Upper lobe of left lung (tissue), 6 donors: ENCODE data around the gene RANBP3L. TPM values are rescaled to one million over a fixed set of nuclear protein-coding genes. Genes with fewer than 3 reads are reported as not detected.
"Not testable (repeated sequence)": the region's sequence is repeated elsewhere in the genome, so short reads cannot be mapped to it uniquely, and the experiment has no call there.

Experiments used
- ATAC-seq, 2 donors: fragments of 200-7000 bp; cut with Tn5 transposase; one replicate each; pipeline ENCODE4 v1.9.1; 2022; ENCODE audit warnings: mild to moderate bottlenecking in 2 of 2, moderate library complexity in 2 of 2; ENCODE audit not compliant: low FRiP score in 2 of 2
- DNase-seq, 2 donors: peaks; one replicate each; pipeline ENCODE4 v3.0.0-alpha.2; 2019 to 2020
- H3K27ac ChIP-seq, 4 donors: fragments of 200-600 bp; sonication (generic); one replicate each; pipeline ENCODE4 v1.5.1; 2016 to 2019
- H3K27me3 ChIP-seq, 4 donors: fragments of 200-600 bp; sonication (generic); one replicate each; pipeline ENCODE4 v1.5.1; 2017 to 2019
- H3K36me3 ChIP-seq, 4 donors: fragments of 200-600 bp; sonication (generic); one replicate each; pipeline ENCODE4 v1.5.1; 2016 to 2019
- H3K4me1 ChIP-seq, 4 donors: fragments of 200-600 bp; sonication (generic); one replicate each; pipeline ENCODE4 v1.5.1; 2018 to 2019
- H3K4me3 ChIP-seq, 4 donors: fragments of 200-600 bp; sonication (generic); one replicate each; pipeline ENCODE4 v1.5.1; 2017 to 2019; ENCODE audit warnings: mild to moderate bottlenecking in 2 of 4, moderate library complexity in 1 of 4
- H3K9me3 ChIP-seq, 4 donors: fragments of 200-600 bp; sonication (generic); one replicate each; pipeline ENCODE4 v1.5.1; 2018 to 2019
- CTCF ChIP-seq, 6 experiments: fragments of 450-650 bp in 4 of 6; fragments of 200-600 bp in 2 of 6; sonication (generic) in 2 of 6; IDR thresholded peaks; one replicate each; pipeline ENCODE4 v1.5.1; 2016 to 2019; ENCODE audit warnings: antibody characterized with exemption in 6 of 6
- EP300 ChIP-seq, 4 donors: sonication (generic); formaldehyde crosslinking; IDR thresholded peaks; one replicate each; pipeline ENCODE4 v1.5.1; 2017; ENCODE audit warnings: antibody characterized with exemption in 4 of 4, control low read depth in 2 of 4
- POLR2A ChIP-seq, 4 donors: fragments of 450-650 bp; IDR thresholded peaks; one replicate each; pipeline ENCODE4 v1.5.1; 2016 to 2017; ENCODE audit warnings: antibody characterized with exemption in 4 of 4, mild to moderate bottlenecking in 2 of 4
- POLR2AphosphoS5 ChIP-seq, 2 donors: sonication (generic); formaldehyde crosslinking; IDR thresholded peaks; one replicate each; pipeline ENCODE4 v1.5.1; 2017; ENCODE audit warnings: antibody characterized with exemption in 2 of 2
- WGBS, 2 donors: methylation state at CpG; one replicate each; pipeline ENCODE4 v1.1.5; 2017 to 2018; 5-methylcytosine and 5-hydroxymethylcytosine counted together
- total RNA-seq, 6 donors: library from RNA; depleted of rRNA in 4 of 6; stranded (reverse); fragments of >200 nt in 4 of 6; gene quantifications; one replicate each; pipeline versions ENCODE4 v1.1.0 to v1.2.1, GENCODE V29; 2016 to 2021
- donor health status: DM: no; HTN: no; CAD: no; lungs with moderate emphysema.
- donor health status: DM: no; HTN: yes; CAD: no; lungs with severe emphysema.

Gene RANBP3L
- total RNA-seq, 6 donors from 2014 or later, result 1.1 to 4.6 (median 2.8) TPM

GRCh38 chr5:36206913-36207312 lies 94.8 kb downstream of the RANBP3L start:
- no peaks in the 10 kb centered on the region for H3K27me3 ChIP-seq
- no peak overlapping the region for H3K27ac ChIP-seq
- peaks cover 0 to 43% (median 10%) of the 10 kb centered on the region in 4 donors for H3K36me3 ChIP-seq
- peaks cover 0 to 3% (median 0%) of the 10 kb centered on the region in 4 donors for H3K4me1 ChIP-seq
- ATAC-seq (no peak), DNase-seq (no peak)
- TF ChIP-seq POLR2AphosphoS5 (IDR thresholded peaks at IDR 0.05), result no peak
- no peak for TF ChIP-seq POLR2A (IDR thresholded peaks at IDR 0.05)
- H3K9me3 ChIP-seq, result no peaks in the 10 kb centered on the region
- no peak overlapping the region for H3K4me3 ChIP-seq

DNA sequence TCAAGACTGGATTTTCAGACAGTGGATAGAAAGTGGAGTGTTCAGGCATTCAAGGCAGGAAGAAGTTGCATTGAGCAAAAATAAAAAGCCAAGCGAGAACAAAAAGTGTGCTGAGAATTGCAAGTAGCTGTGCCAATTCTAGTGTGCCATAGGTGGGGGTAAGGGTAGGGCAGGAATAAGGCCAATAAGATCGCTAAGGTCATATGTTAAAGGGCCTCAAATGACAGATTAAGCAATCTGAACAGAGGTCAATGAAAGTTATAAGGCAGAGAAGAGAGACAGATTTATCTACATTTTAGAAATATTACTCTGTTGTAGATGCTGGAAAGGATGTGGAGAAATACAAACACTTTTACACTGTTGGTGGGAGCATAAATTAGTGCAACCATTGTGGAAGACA lies 96.4 kb downstream of the RANBP3L start:
- DNase-seq (no peak), ATAC-seq (no peak)
- WGBS, 2 donors, result 89 to 95% methylated on average over 2 of the region's 2 CpGs
- TF ChIP-seq POLR2A (IDR thresholded peaks at IDR 0.05), result no peak
- Histone ChIP-seq H3K9me3 (no peaks in the 10 kb centered on the region), H3K27me3 (no peaks in the 10 kb centered on the region), H3K4me3 (no peak overlapping the region), H3K36me3 (peaks cover 0 to 42% (median 3%) of the 10 kb centered on the region in 4 donors), H3K27ac (no peak overlapping the region), H3K4me1 (peaks cover 0 to 3% (median 0%) of the 10 kb centered on the region in 4 donors)

GRCh38 chr5:36202521-36202961 lies 99.2 kb downstream of the RANBP3L start:
- no peaks in the 10 kb centered on the region for H3K27me3 ChIP-seq
- peak in 1 of 2 donors; percentile 20 for DNase-seq
- 63 to 77% methylated on average over 3 of the region's 3 CpGs for WGBS, 2 donors
- no peaks in the 10 kb centered on the region for H3K9me3 ChIP-seq
- H3K27ac ChIP-seq, result no peak overlapping the region
- ATAC-seq, result no peak
- no peak overlapping the region for H3K4me3 ChIP-seq
- peaks cover 0 to 3% (median 0%) of the 10 kb centered on the region in 4 donors for H3K4me1 ChIP-seq
- no peak for TF ChIP-seq POLR2AphosphoS5 (IDR thresholded peaks at IDR 0.05)
- TF ChIP-seq CTCF (IDR thresholded peaks at IDR 0.05), result no peak
- no peak for TF ChIP-seq POLR2A (IDR thresholded peaks at IDR 0.05)
- no peak for TF ChIP-seq EP300 (IDR thresholded peaks at IDR 0.05)
- peaks cover 0 to 53% (median 6%) of the 10 kb centered on the region in 4 donors for H3K36me3 ChIP-seq

GRCh38 chr5:36200513-36200912 lies 101.2 kb downstream of the RANBP3L start:
- no peak for DNase-seq

GRCh38 chr5:36199620-36200019 lies 102.1 kb downstream of the RANBP3L start:
- WGBS, 2 donors, result 63 to 72% methylated on average over 2 of the region's 2 CpGs
- Histone ChIP-seq H3K4me1 (peaks cover 0 to 3% (median 0%) of the 10 kb centered on the region in 4 donors), H3K27me3 (no peaks in the 10 kb centered on the region), H3K36me3 (peaks cover 0 to 54% (median 18%) of the 10 kb centered on the region in 4 donors), H3K4me3 (no peak overlapping the region), H3K27ac (no peak overlapping the region), H3K9me3 (no peaks in the 10 kb centered on the region)
- no peak for DNase-seq
- no peak for ATAC-seq
- TF ChIP-seq POLR2A (IDR thresholded peaks at IDR 0.05) (no peak), POLR2AphosphoS5 (IDR thresholded peaks at IDR 0.05) (no peak), EP300 (IDR thresholded peaks at IDR 0.05) (no peak), CTCF (IDR thresholded peaks at IDR 0.05) (no peak)

More at GRCh38 chr5:36200513-36200912, 101.2 kb downstream of the RANBP3L start:
- H3K36me3 ChIP-seq, result peaks cover 0 to 53% (median 13%) of the 10 kb centered on the region in 4 donors
- H3K9me3 ChIP-seq, result no peaks in the 10 kb centered on the region
- ATAC-seq, result no peak
- no peak overlapping the region for H3K4me3 ChIP-seq
- WGBS, 2 donors, result 93 to 95% methylated on average over 4 of the region's 4 CpGs
- H3K27me3 ChIP-seq, result no peaks in the 10 kb centered on the region
- peaks cover 0 to 3% (median 0%) of the 10 kb centered on the region in 4 donors for H3K4me1 ChIP-seq
- H3K27ac ChIP-seq, result no peak overlapping the region
- TF ChIP-seq POLR2AphosphoS5 (IDR thresholded peaks at IDR 0.05) (no peak), EP300 (IDR thresholded peaks at IDR 0.05) (no peak), POLR2A (IDR thresholded peaks at IDR 0.05) (no peak), CTCF (IDR thresholded peaks at IDR 0.05) (no peak)

GRCh38 chr5:36198783-36199182 lies 102.9 kb downstream of the RANBP3L start:
- not testable (repeated sequence) for H3K27ac ChIP-seq, H3K4me3 ChIP-seq, H3K27me3 ChIP-seq, H3K9me3 ChIP-seq, ATAC-seq, H3K4me1 ChIP-seq, DNase-seq
- WGBS, 2 donors, result 74 to 81% methylated on average over 3 of the region's 3 CpGs
- peaks cover 0 to 62% (median 18%) of the 10 kb centered on the region in 4 donors for H3K36me3 ChIP-seq

Other genes starting within 250 kb of the RANBP3L start
- not detected for gene UGT3A2, start 235.0 kb downstream of the RANBP3L start, total RNA-seq
- gene LMBRD2, start 150.0 kb downstream of the RANBP3L start, total RNA-seq, result 10 to 100 TPM in 2 of 6 donors, 1 to 10 TPM in 4; 3.8 to 27.0 (median 8.8) TPM
- gene SKP2, start 149.8 kb downstream of the RANBP3L start, total RNA-seq, result 10 to 100 TPM in 5 of 6 donors, 1 to 10 TPM in 1; 7.7 to 16.8 (median 14.4) TPM
- gene NADK2, start 60.0 kb downstream of the RANBP3L start, total RNA-seq, result 10 to 100 TPM; 12.6 to 39.6 (median 19.9) TPM